ENCODE data around the gene ASRGL1.

ASRGL1 gene

DNA sequence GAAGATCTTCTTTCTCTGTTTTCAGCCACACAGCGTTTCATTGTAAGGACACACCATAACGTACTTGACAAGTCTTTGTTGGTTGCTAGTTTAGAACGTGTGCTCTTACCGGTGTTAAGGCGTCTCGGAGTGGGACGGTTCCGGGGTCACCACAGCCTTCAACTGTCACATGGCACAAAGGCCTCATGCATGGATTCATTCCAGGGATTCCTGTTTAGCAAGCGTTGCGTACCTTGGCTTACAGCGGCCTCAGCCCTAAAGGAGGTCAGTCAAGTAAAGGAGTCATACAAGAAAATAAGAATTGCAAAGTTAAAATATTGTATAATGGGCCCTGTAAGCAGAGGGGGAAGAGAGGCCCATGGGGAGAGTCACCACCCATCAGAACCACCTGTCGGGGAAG, 79.3 kb downstream of the ASRGL1 start:
- DNase-seq (ENCODE audit: low read depth): no peak

GRCh38 chr11:62418136-62418535, 80.9 kb downstream of the ASRGL1 start:
- DNase-seq (ENCODE audit: low read depth): no peak

- DNase-seq (ENCODE audit: low read depth): no peak
Observed at GRCh38 chr11:62418733-62419132, 81.5 kb downstream of the ASRGL1 start, which contains the start of gene SCGB1A1. Gene SCGB1A1, plus strand, starts transcription at chr11:62419033. Its CDS starts 63 bp downstream, at chr11:62419096.

GRCh38 chr11:62419314-62419929, 82.2 kb downstream of the ASRGL1 start:
- DNase-seq (ENCODE audit: low read depth): no peak

GRCh38 chr11:62419943-62420342, 82.7 kb downstream of the ASRGL1 start:
- DNase-seq (ENCODE audit: low read depth): no peak

GRCh38 chr11:62420882-62421281, 83.6 kb downstream of the ASRGL1 start:
- no peak for DNase-seq (ENCODE audit: low read depth)

- DNase-seq (ENCODE audit: low read depth): no peak
Observed at GRCh38 chr11:62421996-62422395, 84.7 kb downstream of the ASRGL1 start.

GRCh38 chr11:62423012-62423411, 85.8 kb downstream of the ASRGL1 start:
- no peak for DNase-seq (ENCODE audit: low read depth)

- no peak for DNase-seq (ENCODE audit: low read depth)
Observed at GRCh38 chr11:62427630-62428233, 90.5 kb downstream of the ASRGL1 start.

- no peak for DNase-seq (ENCODE audit: low read depth)
Observed at GRCh38 chr11:62428871-62429560, 91.8 kb downstream of the ASRGL1 start.

- no peak for DNase-seq (ENCODE audit: low read depth)
Observed at GRCh38 chr11:62430425-62430824, 93.2 kb downstream of the ASRGL1 start.

DNA sequence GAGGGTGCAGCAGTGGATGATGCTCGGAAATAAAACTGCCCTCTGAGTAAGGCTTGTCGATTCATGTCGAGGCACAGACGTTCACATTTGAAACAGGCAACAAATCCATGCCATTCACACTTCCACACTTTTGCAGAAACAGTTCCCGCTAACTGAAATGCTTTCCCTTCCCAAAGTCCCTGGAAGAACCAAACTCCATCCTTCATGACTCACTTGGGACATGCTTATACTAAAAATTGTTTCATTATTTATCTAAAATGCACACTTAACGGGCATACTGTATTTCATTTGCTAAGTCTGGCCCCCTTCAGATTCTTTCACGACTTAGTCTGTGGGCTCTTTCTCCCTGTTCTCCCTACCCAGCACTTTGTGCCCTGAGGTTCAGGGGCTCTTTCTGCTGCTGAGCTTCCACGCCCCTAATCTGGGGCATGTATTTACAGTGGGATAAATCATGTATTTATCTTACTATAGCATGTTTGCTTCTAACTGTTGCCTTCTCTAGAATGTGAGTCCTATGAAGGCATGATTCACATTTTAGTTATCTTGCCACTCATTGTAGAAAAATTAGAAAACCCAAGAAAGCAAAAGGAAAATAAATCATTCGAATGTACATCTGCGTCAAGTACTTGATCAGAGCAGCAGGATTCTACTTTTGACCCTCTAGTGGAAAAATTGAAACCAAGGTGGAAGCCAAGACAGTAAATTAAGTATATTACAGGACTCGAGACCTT, 94.1 kb downstream of the ASRGL1 start:
- DNase-seq (ENCODE audit: low read depth): no peak

GRCh38 chr11:62432695-62433094, 95.4 kb downstream of the ASRGL1 start:
- DNase-seq (ENCODE audit: low read depth): no peak

DNA sequence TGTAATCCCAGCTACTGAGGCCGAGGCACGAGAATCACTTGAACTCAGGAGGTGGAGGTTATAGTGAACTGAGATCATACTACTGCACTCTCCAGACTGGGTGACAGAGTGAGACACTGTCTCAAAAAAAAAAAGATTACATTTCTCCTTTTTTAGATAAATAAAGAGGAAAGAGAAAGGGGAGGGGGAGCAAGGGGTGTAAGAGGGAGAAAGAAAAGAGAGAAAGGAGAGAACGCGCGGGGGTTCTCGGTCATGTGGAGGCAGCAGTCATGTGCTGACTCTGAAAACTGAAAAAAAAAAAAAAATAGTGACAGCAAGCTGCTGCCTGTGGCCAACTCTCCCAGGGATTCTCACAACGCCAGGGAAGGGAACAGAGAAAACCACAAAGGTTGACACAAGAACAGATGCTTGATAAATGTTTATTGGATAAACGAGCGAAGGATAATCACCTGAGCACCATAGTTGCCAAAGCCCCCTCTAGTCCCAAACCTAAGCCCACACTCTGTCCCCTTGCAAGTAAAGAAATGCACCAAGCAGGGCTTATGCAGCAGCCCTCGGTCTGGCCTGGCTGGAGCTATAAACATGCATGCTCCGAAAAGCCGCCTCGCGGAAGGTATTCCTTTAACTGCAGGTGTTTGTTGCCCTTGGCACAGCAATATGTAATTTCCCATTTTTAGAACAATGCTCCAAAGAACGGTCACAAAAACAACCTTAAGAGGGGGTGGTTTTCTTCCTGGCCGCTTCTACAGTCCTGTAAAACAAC, 96.1 kb downstream of the ASRGL1 start:
- no peak for DNase-seq (ENCODE audit: low read depth)

DNA sequence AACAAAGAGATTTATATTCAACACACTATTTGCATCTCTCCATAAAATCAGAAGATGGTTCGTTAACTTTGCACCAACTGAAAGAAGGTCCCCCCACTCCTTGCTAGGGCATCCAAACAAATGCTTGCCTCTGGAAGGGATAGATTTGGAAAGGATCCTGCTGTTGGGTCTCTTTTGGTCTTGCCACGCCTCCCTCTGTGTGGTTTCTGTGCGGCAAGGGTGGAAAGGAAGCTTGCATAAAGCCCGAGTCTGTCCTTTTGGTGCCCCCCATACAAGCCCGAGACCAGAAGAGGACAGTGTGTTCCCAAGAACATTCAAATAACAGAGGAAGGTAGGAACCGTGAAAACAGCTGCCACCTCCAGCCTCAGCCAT, 96.6 kb downstream of the ASRGL1 start:
- DNase-seq (ENCODE audit: low read depth): no peak

DNA sequence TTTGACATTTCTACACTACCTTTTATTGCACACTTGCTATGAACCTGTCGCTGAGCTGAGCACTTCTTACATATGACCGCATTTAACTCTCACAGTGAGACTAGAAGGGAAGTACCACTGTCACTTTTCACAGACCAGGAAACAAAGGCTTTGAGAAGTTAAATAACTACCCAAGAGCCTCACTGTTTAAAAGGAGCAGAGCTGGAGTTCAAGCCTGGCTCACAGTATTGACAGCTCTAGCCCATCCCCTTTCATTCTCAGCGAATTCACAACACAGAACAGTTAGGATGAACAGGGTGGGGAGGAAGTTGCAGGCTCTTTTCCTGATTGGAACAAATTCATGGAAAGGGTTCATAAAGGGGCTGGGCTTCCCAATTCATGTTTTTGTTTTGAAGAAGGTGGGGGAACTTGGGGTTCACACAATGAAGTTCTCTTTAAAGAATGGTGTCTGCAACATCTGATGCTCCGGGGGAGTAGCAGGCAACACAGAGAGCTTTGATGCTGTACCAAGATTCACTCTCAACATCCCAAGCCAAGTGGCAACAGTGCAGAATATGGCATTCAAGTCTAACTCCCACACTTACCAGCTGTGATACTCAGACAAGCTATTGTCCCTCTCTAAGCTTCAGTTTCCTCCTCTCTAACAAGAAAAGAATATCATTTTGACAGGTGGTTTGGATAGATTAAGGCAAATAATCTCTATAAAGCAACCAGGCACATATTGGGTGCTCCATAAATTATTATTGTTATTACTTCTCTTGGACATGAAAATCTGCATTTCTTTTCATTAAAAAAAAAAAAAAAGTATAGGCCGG, 98.8 kb downstream of the ASRGL1 start:
- no peak for DNase-seq (ENCODE audit: low read depth)

GRCh38 chr11:62437616-62438015, 100.4 kb downstream of the ASRGL1 start:
- DNase-seq (ENCODE audit: low read depth): no peak

- no peak for DNase-seq (ENCODE audit: low read depth)
Observed at GRCh38 chr11:62438641-62439040, 101.4 kb downstream of the ASRGL1 start.

GRCh38 chr11:62439785-62440602, 102.7 kb downstream of the ASRGL1 start:
- DNase-seq (ENCODE audit: low read depth): no peak

Measured in T-helper 22 cell (primary cell).